K562 (cell line): Measurements from ENCODE around the gene TMC6. TPM values are rescaled to one million over a fixed set of nuclear protein-coding genes. Genes with fewer than 3 reads are reported as not detected.

Experiments used
- BACH1 ChIP-seq: fragments of 200-800 bp; sonication (Bioruptor generic); IDR thresholded peaks from 2 replicates; pipeline ENCODE4 v1.6.1; 2016; ENCODE audit warnings: missing genetic modification characterization, missing compliant biosample characterization
- CUX1 ChIP-seq: fragments of 200-800 bp; sonication (Bioruptor generic); IDR thresholded peaks from 2 replicates; pipeline ENCODE4 v1.6.1; 2016; ENCODE audit warnings: missing genetic modification characterization, missing compliant biosample characterization
- GABPB1 ChIP-seq: sonication (generic); formaldehyde crosslinking; IDR thresholded peaks from 2 replicates; pipeline ENCODE4 v1.8.0; 2022; ENCODE audit warnings: mild to moderate bottlenecking, missing genetic modification reagents
- HMGN3 ChIP-seq: IDR thresholded peaks from 2 replicates; pipeline ENCODE4 v1.6.1; 2011; ENCODE audit warnings: borderline replicate concordance, low read depth, mild to moderate bottlenecking, mixed read lengths, low read length; ENCODE audit not compliant: insufficient read length; ENCODE audit errors: extremely low read depth
- NBN ChIP-seq: fragments of 450-650 bp; IDR thresholded peaks from 2 replicates; pipeline ENCODE4 v1.6.1; 2016; ENCODE audit warnings: low read depth, mild to moderate bottlenecking
- POU5F1 ChIP-seq: fragments of 150-350 bp; IDR thresholded peaks from 2 replicates; pipeline ENCODE4 v1.6.1; 2014; ENCODE audit warnings: borderline replicate concordance, low read length, low read depth, mild to moderate bottlenecking; ENCODE audit not compliant: partially characterized antibody
- RBM17 ChIP-seq: fragments of 200-400 bp; formaldehyde crosslinking; IDR thresholded peaks from 2 replicates; pipeline ENCODE4 v1.6.1; 2017; ENCODE audit warnings: low read depth, mild to moderate bottlenecking, low read length, borderline replicate concordance
- TCF3 ChIP-seq: sonication (generic); formaldehyde crosslinking; IDR thresholded peaks from 2 replicates; pipeline ENCODE4 v1.4.0; 2020; ENCODE audit warnings: mild to moderate bottlenecking, missing genetic modification reagents
- TEAD2 ChIP-seq: fragments of 450-650 bp; IDR thresholded peaks from 2 replicates; pipeline ENCODE4 v1.6.1; 2016; ENCODE audit warnings: missing genetic modification characterization, control low read depth, missing compliant biosample characterization
- U2AF1 ChIP-seq: fragments of 200-400 bp; formaldehyde crosslinking; optimal IDR thresholded peaks from 2 replicates; pipeline ENCODE3; 2017; ENCODE audit warnings: mild to moderate bottlenecking, low read depth, low read length, moderate library complexity
- polyA plus RNA-seq, 8 experiments: library from polyadenylated mRNA; depleted of rRNA in 4 of 8; stranded (reverse) in 5 of 8; unstranded in 3 of 8; fragments of >200 nt; fragmentation: Nextera tagmentation in 2 of 8; fragmentation: Illumina TruSeq in 1 of 8; extraction: Ambion mirVana in 2 of 8; extraction: Trizol in 1 of 8; gene quantifications; 2 replicates each; pipeline versions ENCODE4 v1.2.1 to v1.2.3, GENCODE V29; 2011 to 2014; ENCODE audit warnings: inconsistent platforms in 1 of 8, missing spikeins in 1 of 8
- total RNA-seq, 7 experiments: library from RNA; depleted of rRNA in 6 of 7; stranded (reverse); fragments of >200 nt in 6 of 7; fragmentation: Illumina TruSeq in 2 of 7; extraction: Trizol in 2 of 7; gene quantifications; 2 replicates each; pipeline versions ENCODE4 v1.2.1 to v1.2.3, GENCODE V29; 2011 to 2021; ENCODE audit warnings: low replicate concordance in 1 of 7
- TF ChIP-seq, protein P1 (sequence below), 2 experiments: fragments of 150-350 bp in 1 of 2; IDR thresholded peaks; 2 replicates each; pipeline ENCODE4 v1.6.1; 2012 to 2016; ENCODE audit warnings: low read depth in 2 of 2, low read length in 2 of 2, mild to moderate bottlenecking in 1 of 2, moderate library complexity in 1 of 2
- TF ChIP-seq, protein P2 (sequence below): fragments of 450-650 bp; IDR thresholded peaks from 2 replicates; pipeline ENCODE4 v1.6.1; 2017; ENCODE audit warnings: antibody characterized with exemption, mild to moderate bottlenecking
- TF ChIP-seq, protein P3 (sequence below): sonication (generic); formaldehyde crosslinking; IDR thresholded peaks from 2 replicates; pipeline ENCODE4 v1.9.0; 2022; ENCODE audit warnings: mild to moderate bottlenecking, missing genetic modification reagents

Gene TMC6
- total and polyA plus RNA-seq, 9 of the 15 experiments (the other 6 are each of a cell fraction or from before 2014, with no cell fraction given) = 4.1 to 351 (median 66.9) TPM

- TF ChIP-seq POU5F1 (no peak), U2AF1 (no peak), CUX1 (CRISPR knock-in tag) (no peak), GABPB1 (CRISPR knock-in tag) (no peak), RBM17 (no peak), NBN (no peak; the same call in 1 of the 2 replicates), TEAD2 (tag) (0 out of 2 replicates have a peak, but pooled peaks have one; percentile 26), TCF3 (CRISPR knock-in tag) (no peak), HMGN3 (no peak), BACH1 (tag) (no peak)
- TF ChIP-seq, protein P1, sequence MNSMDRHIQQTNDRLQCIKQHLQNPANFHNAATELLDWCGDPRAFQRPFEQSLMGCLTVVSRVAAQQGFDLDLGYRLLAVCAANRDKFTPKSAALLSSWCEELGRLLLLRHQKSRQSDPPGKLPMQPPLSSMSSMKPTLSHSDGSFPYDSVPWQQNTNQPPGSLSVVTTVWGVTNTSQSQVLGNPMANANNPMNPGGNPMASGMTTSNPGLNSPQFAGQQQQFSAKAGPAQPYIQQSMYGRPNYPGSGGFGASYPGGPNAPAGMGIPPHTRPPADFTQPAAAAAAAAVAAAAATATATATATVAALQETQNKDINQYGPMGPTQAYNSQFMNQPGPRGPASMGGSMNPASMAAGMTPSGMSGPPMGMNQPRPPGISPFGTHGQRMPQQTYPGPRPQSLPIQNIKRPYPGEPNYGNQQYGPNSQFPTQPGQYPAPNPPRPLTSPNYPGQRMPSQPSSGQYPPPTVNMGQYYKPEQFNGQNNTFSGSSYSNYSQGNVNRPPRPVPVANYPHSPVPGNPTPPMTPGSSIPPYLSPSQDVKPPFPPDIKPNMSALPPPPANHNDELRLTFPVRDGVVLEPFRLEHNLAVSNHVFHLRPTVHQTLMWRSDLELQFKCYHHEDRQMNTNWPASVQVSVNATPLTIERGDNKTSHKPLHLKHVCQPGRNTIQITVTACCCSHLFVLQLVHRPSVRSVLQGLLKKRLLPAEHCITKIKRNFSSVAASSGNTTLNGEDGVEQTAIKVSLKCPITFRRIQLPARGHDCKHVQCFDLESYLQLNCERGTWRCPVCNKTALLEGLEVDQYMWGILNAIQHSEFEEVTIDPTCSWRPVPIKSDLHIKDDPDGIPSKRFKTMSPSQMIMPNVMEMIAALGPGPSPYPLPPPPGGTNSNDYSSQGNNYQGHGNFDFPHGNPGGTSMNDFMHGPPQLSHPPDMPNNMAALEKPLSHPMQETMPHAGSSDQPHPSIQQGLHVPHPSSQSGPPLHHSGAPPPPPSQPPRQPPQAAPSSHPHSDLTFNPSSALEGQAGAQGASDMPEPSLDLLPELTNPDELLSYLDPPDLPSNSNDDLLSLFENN (IDR thresholded peaks at IDR 0.05; ENCODE audit: low read depth in 2 of 2, low read length in 2 of 2) = no peak
- TF ChIP-seq, protein P2, sequence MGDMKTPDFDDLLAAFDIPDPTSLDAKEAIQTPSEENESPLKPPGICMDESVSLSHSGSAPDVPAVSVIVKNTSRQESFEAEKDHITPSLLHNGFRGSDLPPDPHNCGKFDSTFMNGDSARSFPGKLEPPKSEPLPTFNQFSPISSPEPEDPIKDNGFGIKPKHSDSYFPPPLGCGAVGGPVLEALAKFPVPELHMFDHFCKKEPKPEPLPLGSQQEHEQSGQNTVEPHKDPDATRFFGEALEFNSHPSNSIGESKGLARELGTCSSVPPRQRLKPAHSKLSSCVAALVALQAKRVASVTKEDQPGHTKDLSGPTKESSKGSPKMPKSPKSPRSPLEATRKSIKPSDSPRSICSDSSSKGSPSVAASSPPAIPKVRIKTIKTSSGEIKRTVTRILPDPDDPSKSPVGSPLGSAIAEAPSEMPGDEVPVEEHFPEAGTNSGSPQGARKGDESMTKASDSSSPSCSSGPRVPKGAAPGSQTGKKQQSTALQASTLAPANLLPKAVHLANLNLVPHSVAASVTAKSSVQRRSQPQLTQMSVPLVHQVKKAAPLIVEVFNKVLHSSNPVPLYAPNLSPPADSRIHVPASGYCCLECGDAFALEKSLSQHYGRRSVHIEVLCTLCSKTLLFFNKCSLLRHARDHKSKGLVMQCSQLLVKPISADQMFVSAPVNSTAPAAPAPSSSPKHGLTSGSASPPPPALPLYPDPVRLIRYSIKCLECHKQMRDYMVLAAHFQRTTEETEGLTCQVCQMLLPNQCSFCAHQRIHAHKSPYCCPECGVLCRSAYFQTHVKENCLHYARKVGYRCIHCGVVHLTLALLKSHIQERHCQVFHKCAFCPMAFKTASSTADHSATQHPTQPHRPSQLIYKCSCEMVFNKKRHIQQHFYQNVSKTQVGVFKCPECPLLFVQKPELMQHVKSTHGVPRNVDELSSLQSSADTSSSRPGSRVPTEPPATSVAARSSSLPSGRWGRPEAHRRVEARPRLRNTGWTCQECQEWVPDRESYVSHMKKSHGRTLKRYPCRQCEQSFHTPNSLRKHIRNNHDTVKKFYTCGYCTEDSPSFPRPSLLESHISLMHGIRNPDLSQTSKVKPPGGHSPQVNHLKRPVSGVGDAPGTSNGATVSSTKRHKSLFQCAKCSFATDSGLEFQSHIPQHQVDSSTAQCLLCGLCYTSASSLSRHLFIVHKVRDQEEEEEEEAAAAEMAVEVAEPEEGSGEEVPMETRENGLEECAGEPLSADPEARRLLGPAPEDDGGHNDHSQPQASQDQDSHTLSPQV = peak; percentile 77; the same call in 1 of the 2 replicates
- TF ChIP-seq, protein P3, sequence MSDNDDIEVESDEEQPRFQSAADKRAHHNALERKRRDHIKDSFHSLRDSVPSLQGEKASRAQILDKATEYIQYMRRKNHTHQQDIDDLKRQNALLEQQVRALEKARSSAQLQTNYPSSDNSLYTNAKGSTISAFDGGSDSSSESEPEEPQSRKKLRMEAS = no peak
These were observed 965 bp upstream of the TMC6 start (continued) for GRCh38 chr17:78129351-78130089.
